NCI-H748 (cell line): ENCODE data around the gene ENAH.

Source experiments
- DNase-seq: peaks from one replicate; lab custom pipeline; 2025; ENCODE audit not compliant: unreplicated experiment; lab: John Stamatoyannopoulos, UW

Gene ENAH

GRCh38 chr1:225504776-225505175 lies 148.1 kb downstream of the ENAH start:
- DNase-seq = no peak

- DNase-seq = no peak
These were observed 152.2 kb downstream of the ENAH start for GRCh38 chr1:225500624-225501192.

DNA sequence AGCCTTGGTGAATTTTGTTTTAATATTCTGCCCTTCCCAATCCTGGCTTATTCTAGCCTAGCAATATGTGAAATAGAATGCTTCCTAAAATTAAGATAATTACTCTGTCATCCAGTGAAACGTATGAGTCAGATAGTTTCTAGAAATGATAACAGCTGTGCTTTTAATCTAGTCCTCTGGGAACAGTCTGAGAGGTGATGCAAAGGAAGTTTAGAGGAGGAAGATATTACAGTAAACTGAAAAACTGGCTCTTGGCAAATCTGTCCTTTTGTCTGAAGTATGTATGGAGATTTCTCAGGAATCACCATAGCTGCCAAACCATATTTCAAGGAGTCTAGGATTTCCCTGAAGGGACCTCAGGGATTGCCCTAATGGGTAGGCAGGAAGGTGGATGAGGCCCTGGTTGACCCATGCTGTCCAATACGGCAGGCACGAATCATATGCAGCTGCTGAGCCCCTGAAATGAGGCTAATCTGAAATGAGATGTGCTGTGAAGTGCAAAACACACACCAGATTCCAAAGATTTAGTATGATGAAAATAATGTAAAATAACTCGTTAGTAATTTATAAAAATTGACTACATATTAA lies 154.3 kb downstream of the ENAH start:
- no peak for DNase-seq

GRCh38 chr1:225494789-225495359 lies 158.0 kb downstream of the ENAH start:
- no peak for DNase-seq

DNA sequence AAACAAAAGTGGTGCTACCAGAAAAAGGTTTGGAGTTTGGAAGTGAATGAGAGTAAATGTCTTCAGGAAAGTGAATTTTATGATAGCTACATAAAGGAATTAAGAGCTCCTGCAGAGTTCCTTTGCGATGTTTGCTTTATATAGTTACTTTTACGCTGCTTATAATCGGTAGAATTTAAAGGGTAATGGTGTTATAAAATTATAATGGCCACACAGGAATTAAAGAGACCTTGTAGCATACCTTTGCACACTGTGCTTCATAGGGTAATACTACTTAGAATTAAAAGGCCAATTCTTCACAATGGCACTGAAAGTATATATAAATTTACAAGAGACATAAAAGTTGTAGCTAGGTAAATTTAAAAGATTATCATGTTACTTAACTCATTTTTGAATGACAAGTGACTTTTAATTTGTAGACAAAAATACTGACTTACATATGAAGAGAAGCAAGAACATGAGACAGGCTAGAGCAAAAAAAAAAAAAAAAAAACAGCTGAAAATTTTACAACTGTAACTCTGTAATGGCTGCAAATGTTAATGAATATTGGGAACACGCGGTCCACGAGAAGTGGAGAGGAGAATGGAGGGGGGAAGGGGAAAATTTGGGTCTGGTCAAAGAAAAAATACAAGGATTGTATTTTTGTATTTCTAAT lies 159.2 kb downstream of the ENAH start:
- DNase-seq = no peak

DNA sequence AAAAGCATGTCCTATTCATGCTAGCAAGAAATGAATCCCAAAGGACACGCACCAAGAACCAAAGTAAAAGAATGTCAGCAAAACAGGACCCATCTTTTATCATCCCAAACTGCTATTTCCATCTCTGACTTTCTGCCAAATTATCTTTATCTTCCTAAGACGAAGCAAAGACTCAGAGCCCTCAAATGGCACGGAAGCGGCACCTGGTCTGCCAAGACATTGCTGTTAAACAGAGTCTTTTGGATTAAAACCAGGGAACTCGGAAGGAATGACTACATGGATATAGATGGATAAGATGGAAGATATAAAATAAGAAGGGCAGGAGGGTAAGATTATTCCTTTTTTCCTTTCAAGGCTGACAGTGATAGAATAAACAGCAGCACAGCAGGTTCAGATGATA lies 164.2 kb downstream of the ENAH start:
- no peak for DNase-seq

DNA sequence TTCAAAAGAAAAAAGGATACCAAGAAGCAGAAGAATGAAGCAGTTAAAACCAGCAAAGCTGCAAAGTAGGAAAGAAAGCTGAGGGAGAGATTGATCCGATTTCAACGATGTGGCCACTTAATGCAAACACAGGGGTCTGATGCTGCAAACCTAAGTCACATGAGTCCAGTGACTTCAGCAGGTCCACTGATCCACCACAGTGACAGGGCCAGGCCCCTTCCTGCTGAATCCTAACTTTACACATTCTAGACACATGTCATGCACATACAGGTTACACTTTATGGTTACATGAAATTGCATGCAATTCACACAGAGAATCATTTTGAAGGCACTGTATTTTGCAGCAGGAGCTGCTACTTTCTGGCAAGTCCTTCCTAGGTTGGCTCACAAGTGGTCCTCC lies 166.1 kb downstream of the ENAH start:
- DNase-seq = no peak

- DNase-seq = no peak
These were observed 166.9 kb downstream of the ENAH start for GRCh38 chr1:225485991-225486530.

- DNase-seq = no peak
These were observed 167.7 kb downstream of the ENAH start for GRCh38 chr1:225485226-225485625.

GRCh38 chr1:225484657-225485214 lies 168.2 kb downstream of the ENAH start:
- no peak for DNase-seq

DNA sequence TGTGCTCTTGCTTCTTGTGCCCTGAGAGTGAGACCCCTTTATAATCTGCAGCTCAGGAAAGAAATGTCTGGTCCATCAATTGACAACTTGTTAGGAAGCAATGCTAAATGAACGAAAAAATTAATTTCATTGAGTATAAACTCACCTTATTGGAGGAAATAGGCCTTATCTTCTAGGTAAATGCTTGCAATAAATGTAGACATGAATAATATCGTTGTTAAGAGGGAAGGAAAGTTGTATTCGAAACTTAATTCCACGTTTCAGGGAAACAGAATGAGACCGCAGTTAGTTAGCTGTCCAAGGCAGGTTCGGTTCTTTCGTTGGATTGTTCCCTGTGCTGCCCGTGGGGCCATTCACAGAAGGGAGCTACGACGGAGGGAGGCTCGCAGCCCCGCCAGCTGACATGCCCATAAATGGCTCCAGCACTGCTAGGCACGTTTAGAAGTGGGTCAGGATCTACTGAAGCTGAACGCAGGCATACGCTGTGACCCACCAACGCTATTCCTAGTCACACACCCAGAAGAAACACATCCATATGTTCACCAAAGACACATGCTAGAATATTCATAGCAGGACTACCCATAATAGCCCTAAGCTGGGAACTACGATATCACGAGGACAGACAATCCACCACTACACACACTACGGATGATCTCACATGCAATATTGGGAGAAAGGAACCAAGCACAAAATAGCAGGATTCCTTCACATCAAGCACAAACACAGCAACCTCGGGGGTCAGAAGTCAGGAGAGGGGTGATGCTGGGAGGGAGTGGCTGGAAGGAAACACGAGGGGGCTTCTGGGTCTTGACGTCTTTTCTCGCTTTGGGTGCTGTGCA lies 168.9 kb downstream of the ENAH start:
- no peak for DNase-seq

- DNase-seq = no peak
These were observed 170.4 kb downstream of the ENAH start for GRCh38 chr1:225482421-225482950.

GRCh38 chr1:225481738-225482137 lies 171.2 kb downstream of the ENAH start:
- DNase-seq = peak; percentile 90

DNA sequence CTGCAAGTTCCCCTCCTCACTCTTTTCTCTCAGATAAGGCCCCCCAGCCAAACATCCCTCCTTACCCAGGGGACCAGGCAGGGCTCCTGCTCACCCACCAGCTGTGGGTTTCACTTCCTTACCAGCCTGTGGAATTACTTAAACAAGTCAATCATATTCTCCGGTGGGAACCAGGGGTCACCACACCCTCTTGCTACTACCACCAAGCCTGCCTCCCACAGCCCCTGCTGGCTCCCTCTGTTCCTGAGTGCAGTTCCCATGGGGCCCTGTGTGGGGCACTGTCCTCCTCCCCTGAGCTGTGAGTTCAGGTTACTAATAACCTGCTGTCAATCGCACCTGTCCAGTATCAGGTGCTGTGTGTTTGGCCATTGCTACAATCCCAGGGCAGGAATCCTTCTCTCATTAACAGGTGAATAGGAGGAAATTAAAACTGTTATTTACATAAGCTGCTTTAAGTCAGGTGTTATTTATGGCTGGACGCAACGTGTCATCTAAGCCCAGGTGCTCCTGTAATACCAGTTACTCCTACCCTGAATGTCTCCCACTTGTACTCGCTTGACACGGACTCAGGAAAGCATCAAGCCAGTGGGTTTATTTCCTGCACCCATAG lies 172.0 kb downstream of the ENAH start:
- DNase-seq = peak; percentile 92

DNA sequence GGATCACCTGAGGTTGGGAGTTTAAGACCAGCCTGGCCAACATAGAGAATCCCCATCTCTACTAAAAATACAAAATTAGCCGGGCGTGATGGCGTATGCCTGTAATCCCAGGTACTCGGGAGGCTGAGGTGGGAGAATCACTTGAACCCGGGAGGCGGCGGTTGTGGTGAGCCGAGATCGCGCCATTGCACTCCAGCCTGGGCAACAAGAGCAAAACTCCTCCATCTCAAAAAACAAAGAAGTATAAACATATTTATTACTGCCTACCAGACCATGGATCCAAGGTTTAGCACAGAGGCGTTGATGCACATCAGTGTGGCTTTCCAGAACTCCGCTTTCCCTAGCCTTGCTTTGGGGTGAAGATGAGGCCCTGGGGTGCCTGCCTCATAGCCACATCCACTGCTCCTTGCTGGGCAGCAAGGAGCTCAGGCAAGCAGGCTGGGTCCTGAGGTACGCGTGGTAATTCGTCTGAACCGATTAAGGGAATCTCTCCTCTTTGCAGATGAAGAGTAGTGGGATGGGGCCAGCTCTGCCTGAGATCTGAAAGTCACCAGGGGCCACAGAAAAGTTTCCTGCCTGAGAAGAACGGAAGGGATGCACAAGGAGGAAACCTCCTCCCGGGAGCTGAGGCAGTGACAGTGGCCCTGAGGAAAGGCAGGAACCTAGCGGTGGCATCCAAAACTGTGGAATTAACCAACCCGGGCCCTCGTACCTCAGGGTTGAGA lies 172.8 kb downstream of the ENAH start:
- no peak for DNase-seq

GRCh38 chr1:225479341-225479740 lies 173.6 kb downstream of the ENAH start:
- DNase-seq = no peak

- no peak for DNase-seq
These were observed 175.5 kb downstream of the ENAH start for GRCh38 chr1:225477296-225477911.

DNA sequence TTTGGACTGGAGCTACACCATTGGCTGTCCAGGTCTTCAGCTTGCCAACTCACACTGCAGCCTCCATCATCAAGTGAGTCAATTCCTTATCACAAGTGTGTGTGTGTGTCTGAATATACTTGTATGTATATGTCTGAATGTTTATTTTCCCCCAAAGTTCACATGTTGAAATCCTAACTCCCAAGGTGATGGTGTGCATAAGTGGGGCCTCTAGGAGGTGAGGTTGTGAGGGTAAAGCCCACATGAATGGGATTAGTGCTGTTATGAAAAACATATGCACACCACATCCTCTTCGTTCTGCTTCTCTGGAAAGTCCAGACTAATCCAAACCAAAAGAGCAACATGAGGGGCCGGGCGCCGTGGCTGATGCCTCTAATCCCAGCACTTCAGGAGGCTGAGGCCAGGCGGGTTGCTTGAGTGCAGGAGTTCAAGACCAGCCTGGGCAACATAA lies 176.4 kb downstream of the ENAH start:
- no peak for DNase-seq

DNA sequence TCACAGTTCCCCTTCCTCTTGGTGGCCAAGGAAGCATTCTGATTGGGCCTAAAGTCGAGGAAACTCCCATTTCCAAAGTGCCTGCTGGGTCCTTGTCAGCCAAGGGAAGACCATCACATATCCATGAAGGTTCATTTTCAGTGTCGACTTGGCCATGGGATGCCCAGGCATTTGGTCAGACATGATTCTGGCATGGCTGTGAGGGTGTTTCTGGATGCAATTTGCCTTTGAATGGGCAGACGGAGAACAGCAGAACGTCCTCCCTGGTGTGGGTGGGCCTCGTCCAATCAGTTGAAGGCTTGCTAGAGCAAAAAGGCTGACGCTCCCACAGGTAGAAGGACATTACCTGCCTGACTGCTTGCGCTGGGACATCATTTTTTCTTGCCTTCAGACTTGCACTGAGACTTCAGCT lies 176.8 kb downstream of the ENAH start:
- DNase-seq = no peak
